Colonic mucosa (tissue), 4 donors: ENCODE measurements around the gene MAP1LC3B2. TPM values are rescaled to one million over a fixed set of nuclear protein-coding genes. Genes with fewer than 3 reads are reported as not detected.

ENCODE experiments used
- DNase-seq: peaks from one replicate; pipeline ENCODE4 v3.0.0-alpha.2; 2020
- H3K27ac ChIP-seq: fragments of 200-600 bp; one replicate; pipeline ENCODE4 v1.8.0; 2021
- H3K27me3 ChIP-seq: fragments of 200-600 bp; one replicate; pipeline ENCODE4 v1.8.0; 2021
- H3K36me3 ChIP-seq: fragments of 200-600 bp; one replicate; pipeline ENCODE4 v1.8.0; 2021
- H3K4me1 ChIP-seq: fragments of 200-600 bp; one replicate; pipeline ENCODE4 v1.8.0; 2021; ENCODE audit warnings: mild to moderate bottlenecking
- H3K4me3 ChIP-seq: fragments of 200-600 bp; one replicate; pipeline ENCODE4 v1.8.0; 2021
- H3K9ac ChIP-seq, 2 donors: one replicate each; pipeline ENCODE4 v1.7.0; 2013; ENCODE audit warnings: control low read depth in 2 of 2, low read depth in 2 of 2, low read length in 2 of 2
- H3K9me3 ChIP-seq: fragments of 200-600 bp; one replicate; pipeline ENCODE4 v1.8.0; 2021
- CTCF ChIP-seq: fragments of 200-600 bp; IDR thresholded peaks from one replicate; pipeline ENCODE4 v1.8.0; 2022; ENCODE audit warnings: antibody characterized with exemption, mild to moderate bottlenecking
- intact Hi-C: fragments of 100-400 bp; cut with DNase I; formaldehyde crosslinking; loops from one replicate; pipeline ENCODE4 v1.14.1; 2022
- total RNA-seq, 2 donors: library from RNA; stranded (reverse); fragmentation: NEBNext Ultra II Directional in 1 of 2; extraction: Animal tissue kit (Norgen Biotek cat#: 25700) in 1 of 2; gene quantifications; one replicate each; pipeline ENCODE4 v1.2.1, GENCODE V29; 2021
- donor health status: healthy.
- donor health status: DM: no; HTN: no; CAD: no.
- donor health status: DM: no; HTN: no; CAD: no.

The MAP1LC3B2 gene
- total RNA-seq, 2 donors from 2014 or later: 0.93 to 1.2 TPM

DNA sequence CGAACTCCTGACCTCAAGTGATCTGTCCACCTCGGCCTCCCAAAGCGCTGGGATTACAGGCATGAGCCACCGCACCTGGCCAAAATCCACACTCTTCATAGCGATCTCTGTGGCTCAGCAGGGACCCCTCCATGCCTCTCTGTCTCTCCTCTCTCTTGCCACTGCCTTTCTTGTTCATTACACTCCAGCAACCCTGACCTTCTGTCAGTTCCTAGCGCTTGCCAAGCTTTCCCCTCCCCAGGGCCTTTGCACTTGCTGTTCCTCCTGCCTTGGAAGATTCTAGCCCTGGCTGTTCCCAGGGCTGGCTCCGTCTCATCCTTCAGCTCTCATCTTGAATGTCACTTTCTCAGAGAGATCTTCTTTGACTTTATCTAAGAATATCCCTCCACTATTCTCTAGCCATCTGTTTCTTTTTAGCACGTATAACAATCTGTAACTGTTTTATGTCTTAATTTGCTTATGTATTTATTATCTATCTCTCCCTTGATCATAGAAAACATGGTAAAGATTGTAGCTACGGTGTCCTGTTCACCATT, 38.9 kb upstream of the MAP1LC3B2 start:
- Histone ChIP-seq H3K36me3 (no peaks in the 10 kb centered on the region), H3K27ac (no peak overlapping the region), H3K4me1 (no peaks in the 10 kb centered on the region), H3K9ac (no peak overlapping the region), H3K27me3 (no peaks in the 10 kb centered on the region), H3K4me3 (no peak overlapping the region), H3K9me3 (no peaks in the 10 kb centered on the region)
- intact Hi-C loops: no loop called here
- no peak for DNase-seq
- no peak for TF ChIP-seq CTCF

DNA sequence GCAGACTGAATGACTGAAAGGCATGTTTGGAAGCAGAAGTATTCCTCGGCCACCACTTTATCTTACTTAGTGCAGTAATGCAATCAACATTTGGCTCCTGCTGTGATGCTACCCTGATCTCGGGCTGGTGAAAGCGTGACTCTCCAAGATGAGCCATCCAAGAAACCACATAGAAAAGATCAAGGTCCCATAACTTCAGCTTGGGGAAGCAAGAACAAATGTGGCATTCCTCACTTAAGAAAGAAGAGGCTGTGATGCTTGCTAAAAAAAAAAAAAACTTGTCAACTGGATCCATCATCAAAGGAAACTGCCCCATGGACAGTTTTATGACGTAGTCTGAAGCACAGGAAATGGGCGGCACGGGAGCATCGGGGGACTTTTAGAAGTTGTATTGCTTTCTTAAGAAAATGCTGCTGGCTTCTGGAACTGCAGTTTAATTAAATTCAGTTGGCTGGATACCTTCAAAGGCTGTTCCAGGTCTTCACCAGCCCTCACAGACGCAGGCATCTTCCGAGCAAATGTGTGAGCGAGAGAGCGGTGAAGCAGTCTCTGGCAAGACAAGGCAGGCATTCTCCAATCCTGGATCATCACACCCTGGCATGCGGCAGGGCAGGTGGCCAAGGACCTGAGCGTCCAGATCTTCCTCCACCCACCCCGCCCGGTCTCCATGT, 38.2 kb upstream of the MAP1LC3B2 start:
- Histone ChIP-seq H3K9ac (no peak overlapping the region), H3K27me3 (no peaks in the 10 kb centered on the region), H3K9me3 (no peaks in the 10 kb centered on the region), H3K27ac (no peak overlapping the region), H3K4me1 (no peaks in the 10 kb centered on the region), H3K4me3 (no peak overlapping the region), H3K36me3 (no peaks in the 10 kb centered on the region)
- no peak for TF ChIP-seq CTCF
- DNase-seq: no peak
- intact Hi-C loops: no loop called here

DNA sequence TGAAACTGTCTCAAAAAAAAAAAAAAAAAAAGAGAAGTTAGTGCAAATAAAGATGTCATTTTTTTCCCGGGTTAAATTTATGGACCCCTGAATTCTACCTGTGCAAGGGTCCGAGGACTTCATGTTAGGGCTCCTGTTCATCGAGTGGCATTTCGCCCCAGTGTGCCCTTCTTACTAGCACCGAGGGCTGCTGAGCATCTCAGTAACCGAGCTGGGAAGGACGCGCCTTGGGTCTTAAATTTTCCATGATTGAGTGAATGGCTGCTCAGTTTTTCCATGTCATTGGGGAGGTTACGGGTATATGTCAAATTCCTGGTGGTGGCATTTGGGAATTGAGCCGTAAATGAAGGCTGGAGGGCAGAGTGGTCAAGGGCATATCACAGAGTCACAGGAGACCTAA, 34.9 kb upstream of the MAP1LC3B2 start:
- intact Hi-C loops: no loop called here
- no peak for DNase-seq
- no peaks in the 10 kb centered on the region for H3K9me3 ChIP-seq
- no peak overlapping the region for H3K4me3 ChIP-seq
- H3K27me3 ChIP-seq: no peaks in the 10 kb centered on the region
- H3K4me1 ChIP-seq: no peaks in the 10 kb centered on the region
- no peak overlapping the region for H3K27ac ChIP-seq
- H3K36me3 ChIP-seq: no peaks in the 10 kb centered on the region
- TF ChIP-seq CTCF: no peak
- no peak overlapping the region for H3K9ac ChIP-seq

- Histone ChIP-seq H3K9me3 (no peaks in the 10 kb centered on the region), H3K4me3 (no peak overlapping the region), H3K27me3 (no peaks in the 10 kb centered on the region), H3K27ac (no peak overlapping the region), H3K4me1 (no peaks in the 10 kb centered on the region), H3K9ac (no peak overlapping the region), H3K36me3 (no peaks in the 10 kb centered on the region)
- no peak for DNase-seq
- TF ChIP-seq CTCF: no peak
- intact Hi-C loops: no loop called here
Observed at GRCh38 chr12:116524964-116525379, 34.2 kb upstream of the MAP1LC3B2 start.

DNA sequence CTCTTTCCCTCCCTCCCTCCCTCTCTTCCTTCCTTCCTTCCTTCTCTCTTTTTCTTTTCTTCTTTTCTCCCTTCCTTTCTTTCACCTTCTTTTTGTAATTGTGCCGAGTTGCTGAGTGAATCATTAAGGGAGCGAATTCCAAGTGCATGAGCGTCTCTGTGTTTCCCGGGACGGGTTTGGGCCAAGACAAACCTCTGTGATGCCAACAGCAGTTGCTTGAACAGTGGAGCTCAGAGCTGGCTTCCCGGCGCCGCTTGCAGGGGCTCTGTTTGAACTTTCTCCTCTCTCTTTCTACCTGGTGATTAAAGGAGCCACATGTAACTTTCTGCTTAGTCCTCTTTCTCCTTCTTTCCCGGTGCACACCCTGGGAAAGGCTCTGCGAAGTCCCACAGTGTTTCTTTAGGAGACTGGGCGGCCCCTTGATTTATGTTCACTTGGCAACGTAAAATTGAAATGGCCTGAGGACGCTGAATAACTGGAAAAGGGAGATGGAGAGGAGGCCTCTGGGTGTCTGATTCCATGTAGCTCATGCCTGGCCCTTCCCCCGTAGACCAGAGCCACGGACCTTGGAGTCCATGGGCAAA, 33.7 kb upstream of the MAP1LC3B2 start:
- intact Hi-C loops: no loop called here
- no peak overlapping the region for H3K27ac ChIP-seq
- H3K4me3 ChIP-seq: no peak overlapping the region

More for the DNA sequence above, 33.7 kb upstream of the MAP1LC3B2 start:
- Histone ChIP-seq H3K4me1 (no peaks in the 10 kb centered on the region), H3K9ac (no peak overlapping the region), H3K27me3 (no peaks in the 10 kb centered on the region), H3K36me3 (no peaks in the 10 kb centered on the region), H3K9me3 (no peaks in the 10 kb centered on the region)
- DNase-seq: peak; percentile 47
- no peak for TF ChIP-seq CTCF
